ENCODE results near the gene KLC1. TPM values are rescaled to one million over a fixed set of nuclear protein-coding genes. Genes with fewer than 3 reads are reported as not detected.

The KLC1 gene
- total RNA-seq, 1 donor from 2014 or later, result 211 TPM

- no peak overlapping the region for H3K4me3 Mint-ChIP-seq (ENCODE audit: unreplicated experiment)
- no peak overlapping the region for H3K27ac Mint-ChIP-seq (ENCODE audit: unreplicated experiment)
Observed at GRCh38 chr14:103735022-103735421, 106.0 kb downstream of the KLC1 start.

GRCh38 chr14:103735439-103735814 is 106.4 kb downstream of the KLC1 start:
- DNase-seq (ENCODE audit: extremely low spot score, unreplicated experiment), result no peak
- no peak overlapping the region for H3K27ac Mint-ChIP-seq (ENCODE audit: unreplicated experiment)
- H3K36me3 Mint-ChIP-seq (ENCODE audit: unreplicated experiment), result peaks cover 18% of the 10 kb centered on the region
- H3K4me1 Mint-ChIP-seq (ENCODE audit: unreplicated experiment), result peaks cover 3% of the 10 kb centered on the region
- H3K4me3 Mint-ChIP-seq (ENCODE audit: unreplicated experiment), result no peak overlapping the region
- H3K27me3 Mint-ChIP-seq (ENCODE audit: unreplicated experiment), result no peaks in the 10 kb centered on the region
- no peaks in the 10 kb centered on the region for H3K9me3 Mint-ChIP-seq (ENCODE audit: unreplicated experiment)
- TF ChIP-seq, protein P1, sequence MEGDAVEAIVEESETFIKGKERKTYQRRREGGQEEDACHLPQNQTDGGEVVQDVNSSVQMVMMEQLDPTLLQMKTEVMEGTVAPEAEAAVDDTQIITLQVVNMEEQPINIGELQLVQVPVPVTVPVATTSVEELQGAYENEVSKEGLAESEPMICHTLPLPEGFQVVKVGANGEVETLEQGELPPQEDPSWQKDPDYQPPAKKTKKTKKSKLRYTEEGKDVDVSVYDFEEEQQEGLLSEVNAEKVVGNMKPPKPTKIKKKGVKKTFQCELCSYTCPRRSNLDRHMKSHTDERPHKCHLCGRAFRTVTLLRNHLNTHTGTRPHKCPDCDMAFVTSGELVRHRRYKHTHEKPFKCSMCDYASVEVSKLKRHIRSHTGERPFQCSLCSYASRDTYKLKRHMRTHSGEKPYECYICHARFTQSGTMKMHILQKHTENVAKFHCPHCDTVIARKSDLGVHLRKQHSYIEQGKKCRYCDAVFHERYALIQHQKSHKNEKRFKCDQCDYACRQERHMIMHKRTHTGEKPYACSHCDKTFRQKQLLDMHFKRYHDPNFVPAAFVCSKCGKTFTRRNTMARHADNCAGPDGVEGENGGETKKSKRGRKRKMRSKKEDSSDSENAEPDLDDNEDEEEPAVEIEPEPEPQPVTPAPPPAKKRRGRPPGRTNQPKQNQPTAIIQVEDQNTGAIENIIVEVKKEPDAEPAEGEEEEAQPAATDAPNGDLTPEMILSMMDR (IDR thresholded peaks at IDR 0.05), result peak; percentile 9

More at GRCh38 chr14:103735022-103735421, 106.0 kb downstream of the KLC1 start:
- TF ChIP-seq, protein P1 (IDR thresholded peaks at IDR 0.05), result no peak
- Mint-ChIP-seq H3K27me3 (ENCODE audit: unreplicated experiment) (no peaks in the 10 kb centered on the region), H3K9me3 (ENCODE audit: unreplicated experiment) (no peaks in the 10 kb centered on the region), H3K36me3 (ENCODE audit: unreplicated experiment) (peaks cover 18% of the 10 kb centered on the region), H3K4me1 (ENCODE audit: unreplicated experiment) (peaks cover 3% of the 10 kb centered on the region)
- DNase-seq (ENCODE audit: extremely low spot score, unreplicated experiment), result no peak

DNA sequence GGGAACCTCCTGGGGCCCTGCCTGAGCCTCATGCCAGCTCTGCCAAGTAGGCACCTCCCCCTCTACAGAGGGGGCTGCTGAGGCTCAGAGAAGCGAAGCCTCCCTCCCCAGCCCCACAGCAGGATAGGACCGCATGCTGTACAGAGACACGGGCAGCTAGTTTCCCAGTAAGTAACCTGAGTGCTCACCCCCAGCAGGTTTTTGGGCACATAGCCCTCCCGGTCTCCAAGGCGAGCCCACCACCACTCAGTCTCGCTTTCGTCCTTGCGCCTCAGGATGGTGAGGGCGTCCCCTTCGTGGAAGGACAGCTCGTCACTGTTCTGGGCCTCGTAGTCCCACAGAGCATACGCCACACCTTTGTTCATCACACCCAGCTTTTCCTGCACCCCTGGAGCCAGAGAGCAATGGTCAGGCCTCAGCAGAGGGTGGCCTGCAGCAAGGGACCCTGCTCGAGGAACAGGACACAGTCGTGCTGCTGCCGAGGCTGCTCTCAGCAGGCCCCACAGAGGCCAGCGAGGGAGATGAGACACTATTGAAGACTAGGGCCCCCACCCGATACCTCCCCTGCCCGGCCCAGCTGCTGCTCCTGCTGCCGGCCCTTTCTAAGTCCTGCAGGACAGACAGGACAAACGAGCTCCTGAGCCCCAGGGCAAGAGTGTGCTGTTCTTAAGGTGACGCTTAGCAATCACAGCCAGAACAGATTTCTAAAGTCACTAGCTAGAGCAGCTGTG is 107.0 kb downstream of the KLC1 start:
- Mint-ChIP-seq H3K36me3 (ENCODE audit: unreplicated experiment) (peaks cover 18% of the 10 kb centered on the region), H3K4me3 (ENCODE audit: unreplicated experiment) (no peak overlapping the region), H3K27me3 (ENCODE audit: unreplicated experiment) (no peaks in the 10 kb centered on the region), H3K27ac (ENCODE audit: unreplicated experiment) (no peak overlapping the region), H3K9me3 (ENCODE audit: unreplicated experiment) (no peaks in the 10 kb centered on the region), H3K4me1 (ENCODE audit: unreplicated experiment) (peaks cover 3% of the 10 kb centered on the region)
- no peak for DNase-seq (ENCODE audit: extremely low spot score, unreplicated experiment)
- TF ChIP-seq, protein P1 (IDR thresholded peaks at IDR 0.05), result no peak

DNA sequence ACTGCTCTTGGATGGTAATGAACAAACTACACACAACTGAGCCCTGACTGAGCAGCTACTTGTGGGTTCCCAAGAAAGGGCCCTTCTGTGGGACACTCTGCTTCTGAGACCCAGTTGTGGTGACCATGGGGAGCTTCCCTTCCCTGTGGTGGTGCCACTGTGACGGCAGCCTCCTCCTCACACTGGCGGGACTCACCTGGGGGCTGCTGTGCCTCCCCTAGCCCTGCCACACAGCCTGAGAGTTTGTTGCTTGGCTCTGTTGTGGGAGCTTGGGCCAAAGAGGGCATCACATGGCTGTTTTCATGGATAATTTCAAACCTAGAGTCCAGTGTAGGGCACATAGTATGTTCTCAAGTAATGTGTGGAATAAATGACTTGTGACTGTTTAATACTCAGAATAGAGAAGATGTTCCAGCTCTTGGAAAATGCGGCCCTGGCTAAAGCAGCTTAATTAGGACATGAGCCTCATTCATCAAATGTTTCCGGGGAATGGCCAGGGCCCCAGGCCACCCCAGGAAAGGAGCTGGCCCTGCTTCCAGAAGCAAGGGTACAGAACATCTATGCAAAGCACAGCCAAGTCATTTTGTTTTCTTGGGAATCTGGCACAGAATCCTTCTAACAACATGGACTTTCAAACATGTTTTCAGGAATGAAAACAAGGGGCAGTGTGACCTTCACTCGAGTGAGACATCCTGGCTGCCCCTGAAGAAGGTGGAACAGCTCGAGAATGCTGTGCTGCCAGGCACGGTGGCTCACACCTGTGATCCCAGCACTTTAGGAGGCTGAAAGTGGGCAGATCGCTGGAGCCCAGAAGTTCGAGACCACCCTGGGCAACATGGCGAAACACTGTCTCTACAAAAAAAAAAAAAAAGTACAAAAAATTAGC is 107.8 kb downstream of the KLC1 start:
- H3K27me3 Mint-ChIP-seq (ENCODE audit: unreplicated experiment), result no peaks in the 10 kb centered on the region
- H3K4me1 Mint-ChIP-seq (ENCODE audit: unreplicated experiment), result peaks cover 8% of the 10 kb centered on the region
- no peak for DNase-seq (ENCODE audit: extremely low spot score, unreplicated experiment)
- peaks cover 18% of the 10 kb centered on the region for H3K36me3 Mint-ChIP-seq (ENCODE audit: unreplicated experiment)
- no peak overlapping the region for H3K4me3 Mint-ChIP-seq (ENCODE audit: unreplicated experiment)
- TF ChIP-seq, protein P1 (IDR thresholded peaks at IDR 0.05), result no peak
- no peaks in the 10 kb centered on the region for H3K9me3 Mint-ChIP-seq (ENCODE audit: unreplicated experiment)
- no peak overlapping the region for H3K27ac Mint-ChIP-seq (ENCODE audit: unreplicated experiment)
